Fibroblast of gingiva (primary cell): ENCODE results near the gene NCOA3.
"Not testable (repeated sequence)": the region's sequence is repeated elsewhere in the genome, so short reads cannot be mapped to it uniquely, and the experiment has no call there.

Source experiments
- DNase-seq: peaks from one replicate; pipeline ENCODE4 v3.0.0-alpha.2; 2011; ENCODE audit warnings: low read depth

Gene NCOA3

GRCh38 chr20:47501116-47501481, 588 bp upstream of the NCOA3 start:
- peak; percentile 26 for DNase-seq

- DNase-seq = peak; percentile 59
Observed at GRCh38 chr20:47502271-47503239, 868 bp downstream of the NCOA3 start.

DNA sequence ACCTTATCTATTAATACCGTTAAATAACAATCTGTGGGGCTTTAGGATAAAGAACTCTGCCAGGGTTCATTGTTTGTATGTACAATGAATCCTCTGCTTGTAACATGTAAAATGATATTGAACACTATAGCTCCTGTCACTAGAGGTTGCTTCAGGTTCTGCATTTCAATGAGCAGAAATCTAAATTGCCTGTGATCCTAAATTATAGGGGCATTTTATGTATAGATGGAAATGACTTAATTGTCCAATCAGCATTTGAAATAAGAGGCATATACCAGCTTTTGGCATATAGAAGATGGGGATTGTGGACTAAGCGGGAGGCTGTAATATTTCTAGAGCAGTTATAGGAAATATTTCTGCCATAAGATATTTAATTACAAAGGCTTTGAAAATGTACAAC, 2.0 kb downstream of the NCOA3 start:
- no peak for DNase-seq

- DNase-seq = no peak
Observed at GRCh38 chr20:47506335-47506734, 4.6 kb downstream of the NCOA3 start.

GRCh38 chr20:47506850-47507249, 5.2 kb downstream of the NCOA3 start:
- no peak for DNase-seq

- not testable (repeated sequence) for DNase-seq
Observed at GRCh38 chr20:47507275-47507981, 5.7 kb downstream of the NCOA3 start.

GRCh38 chr20:47508278-47508677, 6.6 kb downstream of the NCOA3 start:
- DNase-seq = no peak

- no peak for DNase-seq
Observed at GRCh38 chr20:47509104-47509661, 7.5 kb downstream of the NCOA3 start.

DNA sequence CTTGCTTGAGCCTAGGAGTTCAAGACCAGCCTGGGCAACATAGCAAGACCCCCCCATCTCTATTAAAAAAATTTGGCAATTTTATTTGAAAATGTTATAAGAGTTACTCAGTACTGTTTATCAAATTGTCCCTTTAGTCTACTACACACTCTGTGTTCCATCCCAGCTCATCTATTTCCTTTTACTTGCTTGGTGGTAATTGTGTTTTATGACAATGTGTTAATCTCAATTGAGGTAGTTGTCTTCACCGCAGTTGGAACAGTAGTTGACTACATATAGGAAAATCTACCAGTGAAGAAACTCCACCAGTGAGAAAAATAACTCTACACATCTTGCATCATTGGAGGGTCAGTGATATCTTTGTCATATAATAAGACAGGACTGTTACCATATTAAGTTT, 8.0 kb downstream of the NCOA3 start:
- no peak for DNase-seq

GRCh38 chr20:47515843-47516242, 14.2 kb downstream of the NCOA3 start:
- no peak for DNase-seq

DNA sequence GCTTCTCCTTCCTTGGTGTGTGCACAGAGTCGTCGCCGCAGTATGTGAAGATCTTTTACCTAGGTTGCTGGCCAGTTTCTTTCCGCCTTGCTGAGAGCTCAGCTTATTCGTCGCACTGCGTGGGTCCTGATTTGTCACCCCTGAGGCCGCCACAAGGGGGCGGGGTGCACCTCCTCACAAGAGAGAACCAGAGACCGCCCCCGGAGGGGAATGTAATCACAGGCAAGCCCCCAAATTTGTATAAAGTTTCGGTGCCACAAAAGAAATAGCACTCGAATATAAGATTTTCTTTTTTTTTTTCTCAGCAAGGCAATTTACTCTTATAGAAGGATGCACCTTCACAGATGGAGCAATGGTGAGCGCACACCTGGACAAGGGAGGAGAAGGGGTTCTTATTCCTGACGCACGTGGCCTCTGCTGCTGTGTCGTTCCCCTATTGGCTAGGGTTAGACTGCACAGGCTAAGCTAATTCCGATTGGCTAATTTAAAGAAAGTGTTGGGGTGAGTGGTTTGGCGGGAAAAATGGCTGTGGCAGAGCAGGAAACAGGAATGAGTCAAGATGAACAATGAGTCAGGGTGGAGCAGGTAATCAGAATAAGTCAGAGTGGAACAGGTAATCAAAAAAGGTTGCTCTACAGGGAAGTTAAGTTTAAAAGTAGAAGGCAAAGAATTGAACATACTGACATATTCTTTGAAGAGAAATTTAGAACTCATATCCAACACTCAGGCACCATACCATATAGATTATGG, 19.5 kb downstream of the NCOA3 start:
- no peak for DNase-seq

- no peak for DNase-seq
Observed at GRCh38 chr20:47524015-47524784, 22.5 kb downstream of the NCOA3 start.

DNA sequence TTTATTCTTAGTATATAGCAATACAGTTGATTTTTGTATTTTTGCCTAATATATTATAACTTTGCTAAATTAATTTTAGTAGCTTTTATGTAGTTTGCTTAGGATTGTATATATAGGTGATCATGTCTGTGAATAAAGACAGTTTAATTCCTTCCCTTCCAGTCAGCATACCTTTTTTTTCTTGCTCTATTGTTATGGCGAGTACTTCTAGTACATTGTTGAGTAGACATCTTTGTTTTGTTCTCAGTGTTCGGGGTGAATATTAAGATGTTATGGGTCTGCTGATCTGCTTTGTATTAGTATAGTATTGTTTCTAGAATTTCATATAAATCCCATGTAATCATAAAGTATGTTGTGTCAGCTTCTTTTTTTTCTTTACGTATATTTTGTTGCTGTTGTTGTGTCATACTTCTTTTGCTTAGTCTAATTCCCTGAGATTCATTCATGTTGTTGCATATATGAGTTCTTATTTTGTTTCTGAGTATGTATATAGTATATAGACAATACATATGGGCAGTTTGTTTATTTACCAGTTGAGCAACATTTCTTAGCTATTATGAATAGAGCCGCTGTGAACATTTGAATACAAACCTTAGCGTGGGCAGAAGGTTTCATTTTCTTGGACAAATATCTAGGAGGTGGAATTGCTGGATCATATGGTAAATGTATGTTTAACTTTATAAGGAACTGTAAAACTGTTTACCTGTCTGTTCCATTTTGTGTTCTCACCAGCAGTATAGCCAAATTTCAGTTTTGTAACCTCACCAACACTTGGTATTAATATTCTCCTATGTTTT, 25.5 kb downstream of the NCOA3 start:
- no peak for DNase-seq

DNA sequence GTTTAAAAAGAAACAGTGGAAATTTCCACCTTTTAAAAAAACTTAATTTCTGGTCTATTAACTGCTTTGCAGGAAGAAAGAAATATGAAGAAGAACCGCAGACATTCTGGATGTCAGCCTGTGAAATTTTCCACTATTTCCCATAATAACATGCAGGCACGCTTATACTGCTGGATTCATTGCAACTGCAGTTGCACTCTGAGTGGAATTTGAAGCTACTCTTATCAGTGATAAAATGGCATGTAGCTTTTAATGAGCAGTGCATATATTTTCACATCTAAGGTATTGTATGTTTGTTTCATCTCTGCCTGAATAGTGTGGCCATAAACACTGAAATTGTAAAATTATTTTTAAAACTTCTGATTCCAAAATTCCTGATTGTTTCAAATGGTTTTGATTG, 28.2 kb downstream of the NCOA3 start:
- DNase-seq = peak; percentile 6

DNA sequence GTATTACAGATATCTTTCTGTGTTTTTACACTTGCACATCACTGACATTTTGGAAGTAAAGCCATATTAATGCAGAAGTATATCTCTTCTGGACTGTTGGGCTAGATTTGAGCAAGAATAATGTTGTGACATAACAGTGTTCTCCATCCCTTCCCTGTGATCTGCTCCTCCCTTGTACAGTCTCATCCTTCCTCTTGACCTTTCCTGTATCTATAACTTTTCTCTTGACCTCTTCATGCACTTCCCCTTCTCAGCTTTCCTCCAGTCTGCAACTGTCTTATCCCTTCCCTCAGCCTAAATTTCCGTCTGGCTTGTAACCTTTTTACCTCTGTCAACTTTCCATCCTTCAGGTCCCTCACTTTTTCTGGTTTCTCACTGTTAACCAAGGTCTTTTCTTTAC, 29.8 kb downstream of the NCOA3 start:
- no peak for DNase-seq

GRCh38 chr20:47532002-47532401, 30.3 kb downstream of the NCOA3 start:
- DNase-seq = no peak

GRCh38 chr20:47533518-47534062, 31.9 kb downstream of the NCOA3 start:
- no peak for DNase-seq

DNA sequence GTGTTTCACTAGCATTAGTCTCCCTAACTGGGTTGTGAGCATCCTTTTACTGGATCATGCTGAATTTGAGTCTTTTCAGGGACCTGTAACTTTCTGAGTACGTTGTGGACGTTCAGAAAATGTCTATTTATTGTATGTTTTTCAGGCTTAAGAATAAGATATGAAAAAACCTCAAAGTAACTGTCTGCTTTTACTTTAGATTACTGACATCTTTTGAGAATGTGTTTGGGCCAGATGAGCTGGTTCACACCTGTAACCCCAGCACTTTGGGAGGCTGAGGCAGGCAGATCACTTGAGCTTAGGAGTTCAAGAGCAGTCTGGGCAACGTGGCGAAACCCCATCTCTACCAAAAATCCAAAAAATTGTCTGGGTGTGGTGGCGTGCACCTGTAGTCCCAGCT, 32.7 kb downstream of the NCOA3 start:
- DNase-seq = no peak

GRCh38 chr20:47535088-47535487, 33.4 kb downstream of the NCOA3 start:
- DNase-seq = no peak

DNA sequence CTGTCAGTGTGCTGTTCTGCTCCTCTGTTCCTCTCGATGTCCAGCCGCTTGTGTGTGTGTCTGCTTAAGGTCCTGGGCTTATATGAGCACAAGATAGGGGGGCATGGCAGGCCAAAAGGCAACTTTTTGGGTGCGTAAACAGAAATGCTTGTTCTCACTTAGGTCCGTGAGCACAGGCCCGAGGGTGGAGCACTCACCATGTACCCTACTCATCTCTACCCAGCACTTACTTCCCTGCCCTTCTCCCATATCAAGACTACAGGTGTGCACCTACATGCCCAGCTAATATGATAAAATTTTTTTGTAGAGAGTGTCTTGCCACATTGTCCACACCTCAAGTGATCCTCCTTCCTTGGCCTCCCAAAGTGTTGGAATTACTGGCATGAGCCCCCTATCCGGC, 34.3 kb downstream of the NCOA3 start:
- DNase-seq = no peak
